RPMI7951 (cell line): ENCODE results near the gene KRTAP16-1. TPM values are rescaled to one million over a fixed set of nuclear protein-coding genes. Genes with fewer than 3 reads are reported as not detected.

Experiments
- DNase-seq: peaks from one replicate; pipeline ENCODE4 v3.0.0-alpha.2; 2012; ENCODE audit warnings: low read depth
- total RNA-seq: library from RNA; depleted of rRNA; stranded (reverse); fragments of >200 nt; shearing (Covaris generic); gene quantifications from 2 replicates; pipeline ENCODE4 v1.2.3, GENCODE V29; 2014

Gene KRTAP16-1
- total RNA-seq, 1 experiment from 2014 or later: not detected

- no peak for DNase-seq
Observed at GRCh38 chr17:41331606-41332005, 22.5 kb upstream of the KRTAP16-1 start.

DNA sequence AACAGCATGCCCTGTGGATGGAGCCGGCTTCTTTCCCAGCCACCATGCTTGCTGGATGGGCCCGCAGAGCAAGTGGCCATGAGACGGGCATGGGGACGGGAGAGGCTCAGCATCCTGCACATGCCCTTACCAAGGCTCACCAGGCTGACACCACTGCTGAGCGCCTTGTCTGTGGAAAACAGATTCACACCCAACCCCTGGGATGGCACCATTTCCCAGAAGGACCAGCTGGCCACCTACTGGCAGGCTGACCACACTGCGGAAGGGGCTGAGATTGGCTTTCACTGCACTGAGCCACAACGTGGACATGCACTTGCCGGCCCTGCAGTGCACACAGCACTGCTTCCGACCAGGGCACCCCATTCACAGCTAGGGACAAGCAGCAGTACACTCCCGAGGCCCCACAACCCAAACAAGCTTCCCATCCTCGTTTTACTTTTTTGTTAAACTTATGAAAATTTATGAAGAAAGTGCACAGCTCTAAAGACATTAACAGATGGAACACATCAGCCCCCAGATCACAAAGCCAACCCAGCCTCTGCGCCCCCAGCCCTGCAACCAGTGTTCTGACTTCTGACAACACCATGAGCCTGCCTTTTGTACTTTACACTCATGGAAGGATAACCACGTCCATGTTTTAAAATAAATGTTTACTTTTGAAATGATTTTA lies 20.3 kb upstream of the KRTAP16-1 start:
- peak; percentile 61 for DNase-seq

GRCh38 chr17:41328207-41328606 lies 19.1 kb upstream of the KRTAP16-1 start:
- no peak for DNase-seq

GRCh38 chr17:41327411-41328120 lies 18.5 kb upstream of the KRTAP16-1 start:
- no peak for DNase-seq

- DNase-seq: no peak
Observed at GRCh38 chr17:41326173-41327145, 17.4 kb upstream of the KRTAP16-1 start.

DNA sequence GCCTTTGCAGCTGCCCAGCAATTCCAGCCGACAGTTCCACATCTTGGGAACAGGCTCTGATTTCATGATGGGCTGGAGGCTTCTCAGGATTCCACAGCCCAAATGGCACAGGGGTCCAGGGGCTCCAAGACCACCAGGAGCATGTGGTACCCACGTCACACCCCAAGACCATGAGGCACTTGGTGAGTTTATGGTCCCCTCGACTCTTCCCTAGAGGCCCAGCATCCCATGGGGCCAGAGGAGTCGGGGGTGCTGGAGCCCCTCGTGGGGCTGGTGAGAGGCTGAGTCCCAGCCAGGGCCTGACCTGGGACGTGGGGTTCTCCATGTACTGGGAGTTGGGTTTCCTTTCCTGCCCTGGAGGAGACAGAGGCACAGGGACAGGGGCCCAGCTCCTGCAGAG lies 16.5 kb upstream of the KRTAP16-1 start:
- no peak for DNase-seq

- no peak for DNase-seq
Observed at GRCh38 chr17:41325126-41325525, 16.0 kb upstream of the KRTAP16-1 start.

- DNase-seq: peak; percentile 26
Observed at GRCh38 chr17:41324180-41325075, 15.3 kb upstream of the KRTAP16-1 start.

DNA sequence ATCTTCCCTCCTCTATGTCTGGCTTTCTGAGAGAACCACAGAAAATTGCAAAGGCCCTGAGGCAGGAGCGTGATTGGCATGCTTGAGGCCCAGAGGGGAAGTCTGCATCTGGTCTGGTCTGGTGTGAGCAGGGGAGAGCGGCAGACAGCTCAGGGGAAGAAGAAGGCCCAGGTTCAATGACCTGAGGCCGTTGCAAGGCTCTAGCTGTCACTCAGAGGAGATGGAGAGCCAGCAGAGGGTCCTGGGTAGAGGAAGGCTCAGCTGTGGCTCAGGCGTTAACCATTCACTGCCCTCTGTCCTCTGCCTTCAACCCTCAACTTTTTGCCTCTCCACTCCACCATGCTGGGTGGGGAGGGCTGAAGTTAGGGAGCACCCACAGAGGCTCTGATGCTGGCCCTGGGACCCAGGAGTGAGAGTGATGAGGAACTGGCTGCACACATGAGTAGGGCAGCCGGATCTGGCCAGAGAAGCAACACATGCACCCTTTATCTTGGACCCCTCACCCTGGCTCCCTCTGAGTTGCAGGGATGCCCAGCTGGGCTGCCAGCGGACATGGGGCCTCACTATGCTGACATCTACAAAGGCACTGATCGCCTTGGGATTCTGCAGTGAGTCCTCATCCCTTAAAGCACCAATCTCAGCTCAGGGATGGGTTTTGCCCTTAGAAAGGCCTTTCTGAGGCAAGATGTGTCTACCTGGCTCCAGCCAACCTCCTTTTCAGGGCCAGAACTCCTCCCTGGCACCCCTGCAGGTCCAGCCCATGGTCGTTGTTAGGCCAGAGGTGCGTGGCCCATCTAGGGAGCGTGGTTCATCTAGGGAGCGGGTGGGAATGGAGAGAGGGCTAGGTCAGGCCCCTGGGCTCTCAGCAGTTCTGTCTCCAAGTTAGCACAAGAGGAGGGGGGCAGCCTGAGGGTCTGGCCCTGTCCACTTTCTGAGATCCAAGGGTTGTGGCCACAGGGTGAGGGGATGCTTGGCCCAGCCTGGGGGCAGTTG lies 14.1 kb upstream of the KRTAP16-1 start:
- no peak for DNase-seq

DNA sequence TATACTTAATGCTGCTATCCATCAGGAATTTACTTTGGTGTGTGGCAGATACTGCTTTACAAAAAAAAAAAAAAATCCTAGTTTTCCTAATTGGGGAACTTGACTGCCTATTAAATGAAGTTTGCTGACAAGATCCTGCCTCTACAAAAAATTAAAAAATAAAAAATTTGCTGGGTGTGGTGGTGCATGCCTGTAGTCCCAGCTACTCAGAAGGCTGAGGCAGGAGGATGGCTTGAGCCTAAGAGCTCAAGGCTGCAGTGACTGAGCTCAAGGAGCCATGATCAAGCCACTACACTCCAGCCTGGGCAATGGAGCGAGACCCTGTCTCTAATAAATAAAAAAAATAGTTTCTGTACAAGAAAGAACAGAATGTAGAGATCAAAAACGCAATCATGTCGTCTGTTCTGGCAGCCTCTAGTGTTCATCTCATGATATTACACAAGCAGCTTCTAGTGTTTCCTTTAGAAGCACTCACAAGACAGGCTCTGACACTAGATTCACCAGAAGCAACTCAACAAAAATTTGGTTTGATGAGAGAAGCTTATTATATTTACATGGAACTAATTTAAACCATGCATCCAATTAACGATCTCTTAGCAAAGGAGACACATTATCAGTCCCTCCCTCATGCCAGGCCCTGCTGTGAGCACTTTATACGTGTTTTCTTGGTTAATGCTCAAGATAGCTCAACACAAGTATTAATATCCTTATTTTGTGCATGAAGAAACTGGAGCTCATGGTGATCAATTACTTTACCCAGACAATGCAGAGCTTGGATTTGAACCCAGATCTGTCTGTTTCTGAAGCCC lies 13.2 kb upstream of the KRTAP16-1 start:
- DNase-seq: peak; percentile 68

GRCh38 chr17:41318231-41318630 lies 9.1 kb upstream of the KRTAP16-1 start:
- no peak for DNase-seq

DNA sequence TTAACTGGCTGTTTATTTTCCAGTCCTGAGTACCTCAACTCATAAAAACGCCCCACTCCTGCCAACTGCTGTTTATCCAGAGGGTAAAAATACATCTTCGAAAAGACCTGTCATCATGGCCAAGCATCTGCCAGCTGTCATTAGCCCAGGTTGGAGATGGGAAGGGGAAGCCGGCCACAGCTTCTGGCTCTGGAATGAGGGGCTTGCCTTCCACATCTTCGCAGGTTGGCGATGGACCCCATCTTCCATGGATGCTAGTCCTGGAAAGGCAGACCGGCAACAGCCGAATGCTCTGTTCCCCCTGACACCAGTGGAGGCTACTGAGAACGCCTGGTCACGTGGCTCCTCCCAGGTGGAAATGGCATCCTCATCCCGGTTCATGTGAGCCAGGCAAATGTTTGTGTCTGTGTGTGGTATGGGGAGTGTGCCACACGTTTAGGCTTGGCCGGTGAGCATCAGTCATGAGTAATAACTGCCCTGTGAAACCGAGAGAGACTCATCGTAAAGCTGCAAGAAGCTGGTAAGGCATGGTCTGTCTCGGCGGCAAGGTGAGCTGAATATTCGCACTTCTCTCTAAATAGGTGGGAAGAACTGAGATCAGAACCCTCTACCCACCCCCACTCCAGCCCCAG lies 6.8 kb upstream of the KRTAP16-1 start:
- no peak for DNase-seq

DNA sequence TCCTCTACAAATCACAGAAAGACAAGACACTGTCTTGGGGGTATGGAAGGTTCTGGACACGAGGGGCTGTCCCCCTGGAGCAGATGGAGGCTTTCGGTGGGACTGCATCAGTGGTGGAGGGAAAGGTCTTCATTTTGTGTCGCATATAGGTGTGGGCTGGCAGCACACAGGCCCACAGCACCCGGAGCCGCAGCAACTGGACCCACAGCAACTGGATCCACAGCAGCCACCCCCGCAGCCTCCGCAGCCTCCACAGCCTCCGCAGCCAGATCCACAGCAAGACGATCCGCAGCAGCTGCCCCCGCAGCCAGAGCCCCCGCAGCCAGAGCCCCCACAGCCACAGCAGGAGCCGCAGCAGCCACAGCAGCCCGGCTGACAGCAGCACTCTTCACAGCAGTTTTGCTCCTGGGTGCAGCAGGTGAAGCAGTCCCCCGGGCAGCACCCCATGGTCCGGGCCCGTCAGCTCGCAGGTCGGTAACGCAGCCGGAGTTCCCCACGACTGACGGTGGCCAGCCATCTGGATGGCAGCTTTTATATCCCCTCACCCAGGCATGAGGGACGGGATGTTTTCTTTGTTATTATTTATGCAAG lies 6.2 kb upstream of the KRTAP16-1 start, which contains the start of gene KRTAP17-1:
TSS of gene KRTAP17-1 (minus strand) at position 507 of the 591 bp plus-strand sequence. CDS start at position 447, 60 bp downstream.
- no peak for DNase-seq

DNA sequence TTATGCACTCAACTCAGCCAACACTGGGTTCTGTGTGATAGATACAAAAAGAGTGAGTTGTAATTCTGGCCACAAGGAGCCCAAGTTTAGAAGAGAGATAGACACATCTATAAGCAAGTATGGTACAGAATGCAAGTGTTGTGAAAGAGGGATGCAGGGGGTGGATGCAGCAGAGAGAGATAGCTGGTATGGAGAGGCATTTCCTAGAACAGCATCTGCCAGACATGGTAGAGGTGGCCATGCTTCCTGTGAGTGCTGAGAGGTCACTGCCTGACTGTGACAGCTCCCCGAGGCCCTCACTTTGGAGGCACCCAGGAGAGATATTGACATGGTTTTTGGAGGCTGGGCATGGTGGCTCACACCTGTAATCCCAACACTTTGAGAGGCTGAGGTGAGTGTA lies 2.0 kb upstream of the KRTAP16-1 start:
- no peak for DNase-seq

DNA sequence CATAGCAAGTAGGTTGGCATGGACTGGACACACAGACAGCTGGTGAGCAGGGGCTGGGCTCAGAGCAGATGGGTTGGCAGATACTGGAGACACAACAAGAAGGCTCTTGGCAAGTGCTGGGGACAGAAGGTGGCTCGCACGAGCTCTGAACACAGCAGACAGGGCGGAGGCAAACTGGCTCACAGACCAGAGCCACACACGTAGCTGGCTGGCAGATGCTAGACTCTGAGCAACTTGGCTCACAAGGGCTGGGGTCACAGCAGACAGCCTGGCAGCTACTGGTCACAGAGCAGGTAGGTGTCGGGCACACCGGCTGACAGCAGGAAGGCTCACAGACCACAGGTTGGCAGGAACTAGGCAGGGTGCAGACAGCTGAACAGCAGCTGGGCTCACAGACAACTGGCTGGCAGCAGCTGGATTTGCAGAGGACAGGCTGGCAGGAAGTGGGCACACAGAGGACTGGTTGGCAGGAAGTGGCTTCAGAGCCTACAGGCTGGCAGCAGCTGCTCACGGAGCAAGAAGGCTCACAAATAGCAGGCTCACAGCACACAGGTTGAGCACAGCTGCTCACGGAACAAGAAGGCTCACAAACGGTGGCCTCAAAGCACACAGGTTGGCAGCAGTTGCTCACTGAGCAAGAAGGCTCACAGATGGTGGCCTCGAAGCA lies 725 bp downstream of the KRTAP16-1 start:
- peak; percentile 58 for DNase-seq

DNA sequence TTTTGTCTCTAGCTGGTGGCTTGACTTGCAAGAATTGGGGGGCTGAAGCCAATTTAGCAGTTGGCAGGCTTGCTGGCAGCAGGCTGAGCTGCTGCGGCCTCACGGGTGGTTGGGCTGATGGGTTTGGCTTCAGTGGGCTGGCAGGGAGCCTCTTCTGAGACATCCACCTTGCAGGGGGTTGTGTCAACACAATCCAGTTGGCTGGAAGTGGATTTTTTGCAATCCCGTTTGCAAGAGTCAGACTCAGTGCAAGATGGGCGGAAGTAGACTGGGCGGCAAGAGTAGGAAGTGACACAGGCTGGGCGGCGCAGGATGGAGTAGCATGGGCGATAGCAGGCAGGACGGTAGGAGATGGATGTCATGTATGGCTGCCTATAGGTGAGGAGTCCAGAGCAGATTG lies 1.5 kb downstream of the KRTAP16-1 start:
- peak; percentile 52 for DNase-seq

GRCh38 chr17:41304091-41304490 lies 5.0 kb downstream of the KRTAP16-1 start:
- DNase-seq: no peak

DNA sequence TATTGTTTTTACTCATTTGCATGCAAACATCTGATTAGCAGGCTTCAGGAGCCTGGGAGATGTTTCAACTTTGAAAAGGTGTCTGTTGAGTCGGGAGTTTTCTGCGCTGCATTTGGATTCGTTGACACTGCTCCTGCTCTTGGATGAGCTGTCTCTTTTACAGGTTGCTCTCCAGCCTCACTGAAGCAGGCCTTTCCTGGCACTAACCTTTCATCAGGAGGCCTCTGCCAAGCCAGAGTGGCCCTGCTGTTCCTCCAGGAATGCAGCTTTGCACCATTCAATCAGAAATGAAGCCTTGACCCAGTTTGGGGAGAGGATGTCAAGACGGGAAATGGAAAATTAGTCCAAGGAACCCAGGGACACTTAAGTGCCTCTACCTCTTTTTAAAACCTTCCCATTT lies 6.1 kb downstream of the KRTAP16-1 start:
- DNase-seq: no peak
